ENCODE measurements around the gene ARRDC5.
A peak's percentile ranks its signal among the peaks of the same experiment; 100 is the strongest.

Gene ARRDC5

GRCh38 chr19:4922530-4923275, 20.0 kb upstream of the ARRDC5 start:
- no peaks in the 10 kb centered on the region for H3K4me1 Mint-ChIP-seq
- H3K27ac Mint-ChIP-seq: peak overlapping the region; percentile 18 to 72 (median 56)
- no peak for TF ChIP-seq CTCF (IDR thresholded peaks at IDR 0.05; ENCODE audit: unreplicated experiment in 3 of 3)
- no peaks in the 10 kb centered on the region for H3K9me3 Mint-ChIP-seq
- H3K4me3 Mint-ChIP-seq: no peak overlapping the region
- peaks cover 33% of the 10 kb centered on the region for H3K36me3 Mint-ChIP-seq (ENCODE audit: low read depth)
- no peaks in the 10 kb centered on the region for H3K27me3 Mint-ChIP-seq (ENCODE audit: low read depth)

GRCh38 chr19:4916292-4917082, 13.8 kb upstream of the ARRDC5 start:
- no peaks in the 10 kb centered on the region for H3K27me3 Mint-ChIP-seq (ENCODE audit: low read depth)
- H3K36me3 Mint-ChIP-seq (ENCODE audit: low read depth): peaks cover 49% of the 10 kb centered on the region
- H3K27ac Mint-ChIP-seq: peak overlapping the region in 2 of 3 experiments; percentile 71 to 79
- no peak for TF ChIP-seq CTCF (IDR thresholded peaks at IDR 0.05; ENCODE audit: unreplicated experiment in 3 of 3)
- peaks cover 29% of the 10 kb centered on the region for H3K4me1 Mint-ChIP-seq
- no peak overlapping the region for H3K4me3 Mint-ChIP-seq
- no peaks in the 10 kb centered on the region for H3K9me3 Mint-ChIP-seq

- Mint-ChIP-seq H3K27ac (peak overlapping the region in 2 of 3 experiments; percentile 77 to 87), H3K36me3 (ENCODE audit: low read depth) (peaks cover 33% of the 10 kb centered on the region), H3K27me3 (ENCODE audit: low read depth) (no peaks in the 10 kb centered on the region), H3K4me3 (peak overlapping the region in 1 of 3 experiments; percentile 45), H3K9me3 (no peaks in the 10 kb centered on the region), H3K4me1 (peaks cover 39% of the 10 kb centered on the region)
- no peak for TF ChIP-seq CTCF (IDR thresholded peaks at IDR 0.05; ENCODE audit: unreplicated experiment in 3 of 3)
Measured at GRCh38 chr19:4914736-4915501, 12.2 kb upstream of the ARRDC5 start.

- no peaks in the 10 kb centered on the region for H3K9me3 Mint-ChIP-seq
- peak overlapping the region in 2 of 3 experiments; percentile 57 to 77 for H3K27ac Mint-ChIP-seq
- no peak for TF ChIP-seq CTCF (IDR thresholded peaks at IDR 0.05; ENCODE audit: unreplicated experiment in 3 of 3)
- peaks cover 30% of the 10 kb centered on the region for H3K36me3 Mint-ChIP-seq (ENCODE audit: low read depth)
- no peaks in the 10 kb centered on the region for H3K27me3 Mint-ChIP-seq (ENCODE audit: low read depth)
- peaks cover 39% of the 10 kb centered on the region for H3K4me1 Mint-ChIP-seq
- peak overlapping the region in 1 of 3 experiments; percentile 45 for H3K4me3 Mint-ChIP-seq
Measured at GRCh38 chr19:4913996-4914735, 11.5 kb upstream of the ARRDC5 start.
